Temporal lobe (tissue), 2 donors: ENCODE data around the gene OR52R1. TPM values are rescaled to one million over a fixed set of nuclear protein-coding genes. Genes with fewer than 3 reads are reported as not detected.

Experiments
- small RNA-seq: library from RNA; depleted of rRNA; stranded (forward); fragments of <200 nt; gene quantifications from one replicate; pipeline ENCODE3, GENCODE V24; 2014; ENCODE audit warnings: low replicate concordance
- total RNA-seq: library from RNA; depleted of rRNA; stranded (reverse); fragments of >200 nt; gene quantifications from one replicate; pipeline ENCODE4 v1.2.3, GENCODE V29; 2014

The OR52R1 gene
- total RNA-seq, 1 donor from 2014 or later = not detected

Small RNA genes lying within 50 kb of the gene (small RNA-seq; reads per million reads assigned to genes)
- gene RF00091 = not detected

Other genes with a start within 250 kb of the OR52R1 start
- gene OR52I2, start 222.6 kb downstream of the OR52R1 start, total RNA-seq = not detected
- not detected for gene OR52I1, start 210.3 kb downstream of the OR52R1 start, total RNA-seq
- 6.9 TPM for gene TRIM68, start 196.1 kb downstream of the OR52R1 start, total RNA-seq
- gene OR51D1, start 166.9 kb downstream of the OR52R1 start, total RNA-seq = not detected
- gene OR51E1, start 160.4 kb downstream of the OR52R1 start, total RNA-seq = 0.25 TPM
- gene OR51E2, start 106.5 kb downstream of the OR52R1 start, total RNA-seq = 0.25 TPM
- gene MMP26, start 99.6 kb downstream of the OR52R1 start, total RNA-seq = not detected
- gene OR51F1, start 34.4 kb downstream of the OR52R1 start, total RNA-seq = not detected
- gene OR51F2, start 16.9 kb upstream of the OR52R1 start, total RNA-seq = not detected
- not detected for gene OR51S1, start 44.8 kb upstream of the OR52R1 start, total RNA-seq
- gene OR51T1, start 77.5 kb upstream of the OR52R1 start, total RNA-seq = not detected
- gene OR51A7, start 99.4 kb upstream of the OR52R1 start, total RNA-seq = not detected
- not detected for gene OR51G2, start 115.0 kb upstream of the OR52R1 start, total RNA-seq
- not detected for gene OR51G1, start 120.0 kb upstream of the OR52R1 start, total RNA-seq
- gene OR51A4, start 143.2 kb upstream of the OR52R1 start, total RNA-seq = not detected
- not detected for gene OR51A2, start 151.3 kb upstream of the OR52R1 start, total RNA-seq
- not detected for gene OR51L1, start 190.5 kb upstream of the OR52R1 start, total RNA-seq
- gene OR52J3, start 242.1 kb upstream of the OR52R1 start, total RNA-seq = not detected